Measurements from ENCODE around the gene EFEMP1.

EFEMP1 gene

DNA sequence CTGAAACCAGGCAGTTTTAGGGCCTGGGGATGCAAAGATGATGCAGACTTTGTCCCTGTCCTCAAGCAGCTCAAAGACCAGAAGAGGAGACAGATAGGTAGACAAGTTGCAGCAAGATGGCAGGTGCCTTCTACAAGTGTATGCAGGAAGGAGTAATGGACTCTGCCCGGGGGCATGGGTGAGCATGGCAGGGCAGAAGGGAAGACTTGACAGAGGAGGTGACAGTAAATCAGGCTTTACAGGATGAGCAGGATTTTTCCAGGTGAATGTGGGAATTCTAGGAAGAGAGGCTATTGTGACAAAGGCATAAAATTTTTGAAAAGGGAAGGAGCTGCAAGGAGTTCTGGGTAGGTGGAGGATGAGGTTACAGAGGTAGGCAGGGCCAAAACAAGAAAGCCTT is 4.7 kb downstream of the EFEMP1 start:
- Histone ChIP-seq H3K9me3 (ENCODE audit: severe bottlenecking) (no peaks in the 10 kb centered on the region), H3K4me1 (ENCODE audit: insufficient read depth, poor library complexity, severe bottlenecking) (peaks cover 18% of the 10 kb centered on the region), H3K36me3 (ENCODE audit: low read depth) (peaks cover 81% of the 10 kb centered on the region), H3K27ac (ENCODE audit: poor library complexity, severe bottlenecking) (peak overlapping the region; percentile 21), H3K4me3 (ENCODE audit: severe bottlenecking) (no peak overlapping the region), H3K27me3 (ENCODE audit: insufficient read depth, poor library complexity, severe bottlenecking) (no peaks in the 10 kb centered on the region)
- DNase-seq (ENCODE audit: low spot score): no peak
- no peak for TF ChIP-seq CTCF (IDR thresholded peaks at IDR 0.05; ENCODE audit: poor library complexity, severe bottlenecking)
- no peak for ATAC-seq (ENCODE audit: low read depth)

- no peak overlapping the region for H3K4me3 ChIP-seq (ENCODE audit: severe bottlenecking)
- H3K27me3 ChIP-seq (ENCODE audit: insufficient read depth, poor library complexity, severe bottlenecking): no peaks in the 10 kb centered on the region
- peaks cover 91% of the 10 kb centered on the region for H3K36me3 ChIP-seq (ENCODE audit: low read depth)
- no peak for TF ChIP-seq CTCF (IDR thresholded peaks at IDR 0.05; ENCODE audit: poor library complexity, severe bottlenecking)
- H3K9me3 ChIP-seq (ENCODE audit: severe bottlenecking): no peaks in the 10 kb centered on the region
- DNase-seq (ENCODE audit: low spot score) (no peak), ATAC-seq (ENCODE audit: low read depth) (no peak)
- peak overlapping the region; percentile 21 for H3K27ac ChIP-seq (ENCODE audit: poor library complexity, severe bottlenecking)
- H3K4me1 ChIP-seq (ENCODE audit: insufficient read depth, poor library complexity, severe bottlenecking): peaks cover 18% of the 10 kb centered on the region
Measured at GRCh38 chr2:55917713-55918390, 5.7 kb downstream of the EFEMP1 start.

DNA sequence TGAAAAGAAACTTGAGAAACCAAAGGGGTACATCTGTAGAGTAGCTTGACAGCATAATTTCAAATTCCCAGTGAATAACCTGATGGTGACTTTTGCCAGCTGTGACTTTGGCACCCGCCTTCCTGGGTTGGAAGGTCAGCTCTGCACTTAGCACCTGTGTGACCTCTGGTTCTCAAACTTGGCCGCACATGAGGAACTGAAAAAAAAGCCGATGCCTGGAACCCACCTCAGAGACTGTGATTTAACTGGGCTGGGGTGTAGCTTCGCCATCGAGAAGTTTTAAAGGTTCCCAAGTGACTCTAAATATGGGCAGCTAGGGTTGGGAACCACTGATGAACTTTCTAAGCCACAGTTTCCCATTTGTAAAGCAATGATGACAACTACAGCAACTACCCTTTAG is 6.5 kb downstream of the EFEMP1 start:
- Histone ChIP-seq H3K4me3 (ENCODE audit: severe bottlenecking) (no peak overlapping the region), H3K4me1 (ENCODE audit: insufficient read depth, poor library complexity, severe bottlenecking) (peaks cover 18% of the 10 kb centered on the region), H3K9me3 (ENCODE audit: severe bottlenecking) (no peaks in the 10 kb centered on the region), H3K36me3 (ENCODE audit: low read depth) (peaks cover 97% of the 10 kb centered on the region), H3K27ac (ENCODE audit: poor library complexity, severe bottlenecking) (no peak overlapping the region), H3K27me3 (ENCODE audit: insufficient read depth, poor library complexity, severe bottlenecking) (no peaks in the 10 kb centered on the region)
- ATAC-seq (ENCODE audit: low read depth): no peak
- TF ChIP-seq CTCF (IDR thresholded peaks at IDR 0.05; ENCODE audit: poor library complexity, severe bottlenecking): no peak
- DNase-seq (ENCODE audit: low spot score): no peak

- no peak overlapping the region for H3K4me3 ChIP-seq (ENCODE audit: severe bottlenecking)
Measured at GRCh38 chr2:55916473-55917049, 7.0 kb downstream of the EFEMP1 start.

More at GRCh38 chr2:55916473-55917049, 7.0 kb downstream of the EFEMP1 start:
- DNase-seq (ENCODE audit: low spot score): no peak
- ATAC-seq (ENCODE audit: low read depth): 0 out of 3 replicates have a peak, but pooled peaks have one; percentile 14
- Histone ChIP-seq H3K36me3 (ENCODE audit: low read depth) (peaks cover 97% of the 10 kb centered on the region), H3K4me1 (ENCODE audit: insufficient read depth, poor library complexity, severe bottlenecking) (peaks cover 13% of the 10 kb centered on the region), H3K27me3 (ENCODE audit: insufficient read depth, poor library complexity, severe bottlenecking) (no peaks in the 10 kb centered on the region), H3K27ac (ENCODE audit: poor library complexity, severe bottlenecking) (no peak overlapping the region), H3K9me3 (ENCODE audit: severe bottlenecking) (no peaks in the 10 kb centered on the region)
- no peak for TF ChIP-seq CTCF (IDR thresholded peaks at IDR 0.05; ENCODE audit: poor library complexity, severe bottlenecking)
